HG03060 (cell line): ENCODE data around the gene NINL.
"Not testable (repeated sequence)": the region's sequence is repeated elsewhere in the genome, so short reads cannot be mapped to it uniquely, and the experiment has no call there.

Experiments
- ATAC-seq: cut with Tn5 transposase; IDR thresholded peaks from one replicate; pipeline ENCODE4 v1.9.1; 2021; ENCODE audit warnings: low read depth, moderate number of reproducible peaks; ENCODE audit not compliant: unreplicated experiment

The NINL gene

DNA sequence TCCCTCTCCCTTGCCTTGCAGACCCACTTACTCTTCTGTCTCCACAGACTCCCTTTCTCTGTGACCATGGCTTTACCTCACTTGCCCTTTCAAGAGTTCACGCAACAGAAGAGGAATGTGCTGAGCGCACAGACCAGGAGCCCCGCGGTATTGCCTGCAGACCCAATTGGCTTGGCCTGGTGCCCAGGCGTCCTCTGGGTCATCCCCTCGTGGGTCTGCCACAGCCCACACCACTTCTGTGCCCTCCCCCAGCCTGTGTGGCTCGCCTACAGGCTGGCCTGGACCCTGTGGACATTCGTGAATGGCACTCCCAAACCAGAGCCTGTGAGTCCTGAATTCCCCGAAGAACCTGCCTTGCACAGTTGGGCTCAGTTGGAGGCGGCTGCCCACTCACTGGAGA, 15.3 kb upstream of the NINL start:
- ATAC-seq = no peak

DNA sequence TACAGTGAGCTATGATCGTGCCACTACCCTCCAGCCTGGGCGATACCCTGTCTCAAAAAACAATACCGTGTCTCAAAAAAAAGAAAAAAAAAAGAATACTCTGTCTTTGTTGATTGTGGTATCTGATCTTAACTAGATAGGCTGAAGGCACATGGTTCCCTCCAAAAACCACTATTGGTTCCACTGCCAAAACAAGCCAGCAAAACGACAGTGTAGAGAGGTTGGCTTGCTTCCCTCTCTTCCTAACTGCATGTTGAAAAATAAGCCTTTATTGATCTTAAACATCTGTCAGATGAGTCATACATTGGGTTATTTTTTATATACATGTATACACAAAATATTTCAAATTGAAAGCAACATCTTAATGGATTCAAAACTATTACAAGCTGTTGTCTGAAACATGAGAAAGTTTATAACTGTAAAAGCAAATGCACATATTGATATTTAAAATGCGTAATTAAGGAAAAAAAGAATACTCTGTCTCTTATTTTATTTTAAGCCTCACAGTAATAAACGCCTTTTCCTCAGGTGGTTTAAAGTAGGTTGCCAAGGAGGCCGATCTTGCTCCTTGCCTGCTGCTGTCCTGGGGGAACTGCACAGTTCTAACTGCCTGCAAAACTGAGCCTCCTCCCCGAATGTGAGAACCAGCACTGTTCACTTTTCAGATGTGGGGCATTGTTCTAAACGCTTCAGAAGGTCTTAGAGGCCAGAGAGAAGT, 7.0 kb upstream of the NINL start:
- ATAC-seq = no peak

- not testable (repeated sequence) for ATAC-seq
These were observed 5.4 kb upstream of the NINL start for GRCh38 chr20:25590778-25591177.

DNA sequence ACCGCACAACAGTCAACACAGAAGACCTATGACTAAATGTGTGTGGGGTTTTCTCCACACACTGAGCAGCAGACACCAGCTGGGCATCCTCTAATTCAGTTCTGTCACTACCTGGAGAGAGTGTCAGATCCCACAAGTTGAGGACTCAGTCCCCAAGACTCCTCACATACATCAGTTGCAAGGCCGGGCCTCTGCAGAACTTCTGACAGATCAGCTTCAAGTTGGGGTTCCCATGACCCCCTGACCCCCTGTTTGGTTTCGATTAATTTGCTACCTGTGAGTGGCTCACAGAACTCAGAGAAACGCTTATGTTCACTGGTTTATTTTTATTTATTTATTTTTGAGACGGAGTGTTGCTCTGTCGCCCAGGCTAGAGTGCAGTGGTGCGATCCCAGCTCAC, 3.2 kb upstream of the NINL start:
- no peak for ATAC-seq

DNA sequence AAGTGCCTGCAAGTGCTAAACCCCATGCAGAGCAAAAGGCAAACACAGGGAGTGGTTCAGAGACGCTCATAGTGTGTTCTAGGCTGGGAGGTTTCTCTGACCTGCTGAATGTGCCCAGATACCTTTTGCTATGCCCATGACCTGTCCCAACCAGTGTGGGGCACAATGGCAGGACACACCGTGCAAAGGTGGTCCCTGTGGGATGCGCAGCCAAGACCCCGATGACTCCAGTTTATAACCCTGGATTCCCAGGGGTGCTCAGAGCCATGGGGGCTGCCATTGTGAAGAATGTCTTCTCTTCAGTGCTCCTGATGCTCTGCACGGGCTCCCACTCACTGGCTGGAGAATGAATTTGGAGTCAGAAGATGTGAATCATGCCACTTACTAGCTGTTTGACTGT, 2.2 kb upstream of the NINL start:
- no peak for ATAC-seq

DNA sequence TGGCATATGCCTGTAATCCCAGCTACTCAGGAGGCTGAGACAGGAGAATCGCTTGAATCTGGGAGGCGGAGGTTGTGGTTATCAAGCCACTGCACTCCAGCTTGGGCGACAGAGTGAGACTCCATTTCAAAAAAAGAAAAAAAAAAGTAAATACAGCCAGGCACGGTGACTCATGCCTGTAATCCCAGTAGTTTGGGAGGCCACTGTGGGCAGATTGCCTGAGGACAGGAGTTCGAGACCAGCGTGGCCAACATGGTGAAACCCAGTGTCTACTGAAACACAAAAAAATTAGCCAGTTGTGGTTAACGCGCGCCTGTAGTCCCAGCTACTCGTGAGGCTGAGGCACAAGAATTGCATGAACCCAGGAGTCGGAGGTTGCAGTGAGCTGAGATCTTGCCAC, 1.5 kb upstream of the NINL start:
- no peak for ATAC-seq

GRCh38 chr20:25583607-25584006, 1.7 kb downstream of the NINL start:
- ATAC-seq = not testable (repeated sequence)

DNA sequence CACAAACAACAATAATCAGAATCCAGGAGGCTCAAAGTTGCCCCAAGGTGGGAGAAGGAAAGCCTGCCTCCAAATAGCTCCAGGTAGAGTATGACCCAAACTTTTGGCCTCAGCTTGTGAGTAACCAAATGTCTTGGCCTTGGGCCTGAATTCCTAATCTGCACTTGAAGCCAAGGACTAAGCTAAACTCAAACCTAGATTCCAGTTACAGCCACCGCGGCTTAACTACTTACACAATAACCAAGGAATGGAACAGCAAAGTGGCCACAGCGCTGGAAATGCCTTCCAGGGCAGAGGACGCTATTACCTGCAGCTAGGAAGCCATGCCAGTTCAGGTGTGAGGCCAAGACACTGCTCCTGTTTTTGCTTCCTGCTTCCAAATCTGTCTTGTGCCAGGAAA, 4.6 kb downstream of the NINL start:
- ATAC-seq = no peak

DNA sequence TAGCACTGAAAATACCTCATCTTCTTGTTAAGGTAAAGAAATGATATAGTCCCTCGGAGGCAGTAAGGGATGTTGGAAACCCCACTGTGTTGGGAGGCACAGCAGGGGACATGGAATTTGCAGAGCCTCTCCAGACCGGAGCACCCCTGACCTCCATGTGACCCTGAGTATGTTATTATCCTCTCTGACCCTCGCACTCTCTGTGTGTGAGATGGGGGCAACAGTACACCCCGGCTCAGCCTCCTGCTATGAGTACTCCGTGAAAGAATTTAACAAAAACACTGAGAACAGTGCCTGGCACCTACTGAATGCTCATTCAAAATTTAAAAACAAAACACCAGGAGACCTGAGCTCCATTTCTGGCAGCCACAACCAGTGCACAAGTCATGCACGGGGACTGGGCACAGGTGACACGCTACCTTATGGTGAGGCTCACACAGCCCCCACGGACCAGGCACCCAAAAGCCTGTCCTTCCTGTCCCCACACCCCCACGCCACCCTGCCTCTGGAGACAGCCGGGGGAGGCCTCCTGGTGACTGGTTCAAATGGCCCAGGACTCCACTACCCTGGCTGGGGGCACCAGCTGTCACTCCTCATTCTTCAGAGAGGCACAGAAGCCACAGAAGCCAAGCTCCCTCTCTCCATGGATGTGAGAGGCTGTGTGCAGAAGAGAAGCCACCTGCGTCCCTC, 6.1 kb downstream of the NINL start:
- ATAC-seq = no peak

DNA sequence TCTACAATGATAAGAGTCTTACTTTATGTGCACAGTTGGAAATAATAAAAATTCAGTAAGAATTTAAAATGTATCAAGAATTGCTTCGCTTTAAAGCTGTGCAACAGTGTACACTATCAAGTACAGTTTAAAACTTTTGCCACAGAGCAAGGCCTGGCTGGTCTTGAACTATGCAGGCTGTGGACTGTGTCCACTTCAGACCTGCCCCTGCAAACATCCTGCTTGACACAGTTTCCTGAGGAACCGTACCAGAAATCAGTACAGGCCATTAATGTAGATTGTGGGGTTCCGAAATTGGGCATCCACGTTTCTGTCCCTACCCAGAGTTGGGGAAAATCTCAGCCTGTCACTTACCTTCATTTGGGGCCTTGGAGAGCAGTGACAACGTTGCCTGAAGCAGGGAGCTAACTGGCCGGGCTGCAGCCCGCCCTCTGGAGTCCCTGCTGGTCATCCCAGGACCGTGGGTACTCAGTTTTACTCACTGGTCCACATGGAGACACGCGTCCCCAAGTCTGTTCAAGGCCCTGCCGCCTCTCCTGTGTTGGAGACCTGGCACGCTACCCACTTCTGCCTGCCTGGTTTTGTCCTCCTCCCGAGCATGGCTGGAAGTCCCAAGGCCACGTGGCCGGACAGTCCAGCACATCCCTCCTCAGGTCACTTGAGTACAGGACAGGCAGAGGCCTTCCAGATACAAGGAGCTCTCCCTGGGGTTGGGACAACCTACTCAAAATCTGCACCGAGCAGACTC, 8.4 kb downstream of the NINL start:
- ATAC-seq = no peak

DNA sequence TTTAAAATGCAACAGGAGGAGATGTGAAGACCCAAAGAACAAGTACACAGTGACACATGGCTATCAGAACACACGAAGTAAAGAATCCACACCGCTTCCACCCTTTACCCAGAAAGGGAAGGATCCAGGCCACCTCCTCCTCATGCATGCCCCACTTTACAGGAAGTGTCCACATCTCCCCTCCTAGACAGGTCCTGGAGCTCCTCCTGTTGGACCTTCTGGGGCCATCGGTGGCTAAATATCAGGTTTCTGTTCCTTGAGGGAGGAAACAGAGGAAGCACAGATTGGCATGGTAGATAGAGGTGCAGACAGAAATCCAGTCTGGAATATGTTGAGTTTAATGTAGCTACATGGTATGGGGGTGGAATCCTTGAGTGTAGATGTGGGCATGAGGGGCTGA, 10.9 kb downstream of the NINL start:
- ATAC-seq = no peak

DNA sequence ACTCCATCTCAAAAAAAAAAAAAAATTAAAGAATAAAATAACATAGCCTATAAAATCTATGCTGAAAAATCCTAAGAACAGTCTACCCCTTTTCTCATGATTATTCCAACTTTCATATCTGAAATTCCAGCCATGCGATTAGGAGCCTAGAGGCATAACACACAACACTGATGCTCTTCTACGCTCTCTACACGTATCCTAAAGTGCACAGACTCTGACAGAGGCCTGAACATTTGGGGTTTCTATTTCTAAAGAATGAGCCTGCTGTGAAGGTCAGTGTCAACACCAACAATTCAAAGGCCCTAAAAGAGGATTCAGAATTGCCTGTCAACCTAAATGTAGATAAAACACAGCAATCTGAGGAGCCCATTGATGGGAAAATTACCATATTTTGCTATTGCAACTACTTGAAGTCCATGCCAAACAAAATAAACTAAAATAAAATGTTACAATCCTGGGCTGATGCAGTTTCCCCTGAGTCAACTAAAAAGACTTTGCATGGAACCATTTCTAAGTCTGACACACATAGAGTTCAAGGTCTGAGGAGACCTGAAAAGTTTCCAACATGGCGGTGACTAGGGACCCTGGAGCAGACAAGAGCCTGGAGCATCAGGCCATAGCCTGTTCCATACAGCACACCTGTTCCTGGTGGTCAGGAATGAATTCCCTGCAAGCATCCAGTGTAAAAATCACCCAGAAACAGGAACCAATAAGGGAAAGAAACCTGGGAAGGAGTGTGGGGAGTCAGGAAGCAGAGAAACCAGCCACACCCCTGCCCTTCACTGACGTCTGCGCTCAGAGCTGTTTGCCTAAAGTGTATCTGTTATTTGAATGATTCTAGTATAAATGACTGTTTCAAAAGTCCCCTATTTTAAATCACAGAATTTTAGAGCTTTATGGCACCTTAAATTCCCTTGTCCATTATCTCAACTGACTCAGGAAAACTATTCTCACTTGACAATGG, 11.8 kb downstream of the NINL start:
- no peak for ATAC-seq

GRCh38 chr20:25571817-25572216, 13.5 kb downstream of the NINL start:
- ATAC-seq = no peak

- no peak for ATAC-seq
These were observed 14.1 kb downstream of the NINL start for GRCh38 chr20:25571240-25571639.

DNA sequence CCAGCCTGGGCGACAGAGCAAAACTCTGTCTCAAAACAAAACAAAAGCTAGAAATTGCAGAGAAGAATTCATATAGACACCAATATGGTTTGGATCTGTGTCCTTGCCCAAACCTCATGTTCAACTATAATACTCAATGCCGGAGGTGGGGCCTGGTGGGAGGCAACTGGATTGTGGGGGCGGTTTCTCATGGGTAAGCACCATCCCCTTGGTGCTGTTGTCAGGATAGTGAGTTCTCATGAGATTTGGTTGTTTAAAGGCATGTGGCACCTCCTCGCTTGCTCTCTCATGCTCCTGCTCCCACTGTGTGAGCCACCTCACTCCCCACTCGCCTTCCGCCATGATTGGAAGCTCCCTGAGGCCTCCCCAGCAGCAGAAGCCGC, 15.2 kb downstream of the NINL start:
- no peak for ATAC-seq

DNA sequence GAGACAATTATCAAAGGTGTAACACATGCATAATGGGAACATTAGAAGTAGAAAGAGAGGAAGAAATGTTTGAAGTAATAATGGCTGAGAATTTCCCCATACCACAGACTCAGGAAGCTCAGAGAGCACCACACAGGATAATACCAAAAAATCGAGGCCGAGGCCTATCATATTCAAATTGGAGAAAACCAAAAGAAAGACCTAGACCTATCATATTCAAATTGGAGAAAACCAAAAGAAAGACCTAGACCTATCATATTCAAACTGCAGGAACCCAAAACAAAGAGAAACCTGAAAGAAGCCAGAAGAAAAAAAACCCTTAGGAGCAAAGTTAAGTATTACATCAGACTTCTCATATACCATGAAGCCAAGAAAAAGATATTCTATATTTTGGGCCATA, 18.0 kb downstream of the NINL start:
- ATAC-seq = no peak

DNA sequence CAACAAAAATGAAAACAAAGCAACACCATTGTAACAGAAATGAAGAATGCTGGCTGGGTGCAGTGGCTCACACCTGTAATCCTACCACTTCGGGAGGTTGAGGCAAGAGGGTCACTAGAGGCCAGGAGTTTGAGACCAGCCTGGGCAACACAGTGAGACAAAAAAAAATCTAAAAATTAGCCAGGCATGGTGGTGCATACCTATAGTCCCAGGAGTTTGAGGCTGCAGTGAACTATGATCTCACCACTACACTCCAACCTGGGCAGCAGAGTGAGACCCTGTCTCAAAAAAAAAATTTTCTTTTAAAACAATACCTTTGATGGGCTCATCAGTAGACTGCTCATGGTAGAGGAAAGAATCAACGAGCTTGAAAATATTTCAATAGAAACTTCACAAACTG, 18.5 kb downstream of the NINL start:
- no peak for ATAC-seq

GRCh38 chr20:25565578-25566157, 19.7 kb downstream of the NINL start:
- no peak for ATAC-seq

DNA sequence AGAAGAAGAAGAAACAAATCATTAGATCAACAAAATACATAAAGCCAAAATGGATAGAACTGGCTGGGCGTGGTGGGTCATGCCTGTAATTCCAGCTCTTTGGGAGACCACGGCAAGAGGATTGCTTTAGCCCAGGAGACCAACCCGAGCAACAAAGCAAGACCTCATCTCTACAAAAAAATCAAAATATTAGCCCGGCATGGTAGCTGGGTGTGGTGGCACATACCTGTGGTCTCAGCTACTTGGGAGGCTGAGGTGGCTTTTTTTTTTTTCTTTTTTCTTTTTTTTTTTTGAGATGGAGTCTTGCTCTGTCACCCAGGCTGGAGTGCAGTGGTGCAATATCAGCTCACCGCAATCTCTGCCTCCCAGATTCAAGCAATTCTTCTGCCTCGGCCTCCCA, 21.5 kb downstream of the NINL start:
- no peak for ATAC-seq

DNA sequence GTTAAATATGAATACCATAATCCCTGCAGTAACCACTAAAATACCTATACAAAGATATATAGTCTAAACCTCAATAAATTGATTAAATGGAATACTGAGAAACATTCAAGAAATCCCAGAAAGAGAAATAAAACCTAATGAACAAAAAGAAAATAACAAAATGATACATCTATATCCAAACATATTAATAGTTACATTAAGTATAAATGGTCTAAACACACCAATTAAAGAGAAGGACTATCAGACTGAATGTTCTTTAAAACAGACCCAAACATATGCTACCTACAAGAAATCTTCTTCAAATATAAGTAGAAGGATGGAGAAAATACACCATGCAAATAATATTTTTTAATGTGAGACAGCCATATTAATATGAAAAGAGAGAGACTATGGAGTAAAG, 22.0 kb downstream of the NINL start:
- ATAC-seq = no peak
